Left lung (tissue), 10 donors: ENCODE measurements around the gene CNTN5. TPM values are rescaled to one million over a fixed set of nuclear protein-coding genes. Genes with fewer than 3 reads are reported as not detected.

ENCODE experiments used
- ATAC-seq: fragments of 200-7000 bp; cut with Tn5 transposase; one replicate; pipeline ENCODE4 v1.9.1; 2020; ENCODE audit warnings: moderate library complexity
- DNase-seq, 4 donors: peaks; one replicate each; pipeline ENCODE4 v3.0.0-alpha.2; 2013 to 2020
- H3K27ac ChIP-seq, 2 donors: fragments of 200-600 bp; sonication (generic) in 1 of 2; one replicate each; pipeline versions ENCODE4 v1.5.0 to v1.8.0; 2020 to 2021
- H3K27me3 ChIP-seq, 2 donors: fragments of 200-600 bp; sonication (generic) in 1 of 2; one replicate each; pipeline versions ENCODE4 v1.5.0 to v1.8.0; 2020 to 2021
- H3K36me3 ChIP-seq, 2 donors: fragments of 200-600 bp; sonication (generic) in 1 of 2; one replicate each; pipeline versions ENCODE4 v1.5.0 to v1.8.0; 2020 to 2021
- H3K4me1 ChIP-seq, 2 donors: fragments of 200-600 bp; one replicate each; pipeline ENCODE4 v1.8.0; 2021
- H3K4me3 ChIP-seq, 2 donors: fragments of 200-600 bp; sonication (generic) in 1 of 2; one replicate each; pipeline versions ENCODE4 v1.5.0 to v1.8.0; 2020 to 2021; ENCODE audit warnings: mild to moderate bottlenecking in 1 of 2
- H3K9me3 ChIP-seq, 2 donors: fragments of 200-600 bp; sonication (generic) in 1 of 2; one replicate each; pipeline versions ENCODE4 v1.5.0 to v1.8.0; 2020 to 2021
- intact Hi-C, 2 donors: fragments of 100-400 bp; cut with DNase I; formaldehyde crosslinking; loops; one replicate each; pipeline versions ENCODE4 v1.11.2 to v1.14.2; 2022
- polyA plus RNA-seq, 6 donors: library from polyadenylated mRNA; unstranded; fragments of 120-200 nt; gene quantifications; one replicate each; pipeline ENCODE4 v1.2.1, GENCODE V29; 2013; ENCODE audit not compliant: insufficient read length in 6 of 6
- total RNA-seq, 2 donors: library from RNA; stranded (reverse); fragmentation: NEBNext Ultra II Directional; extraction: Animal tissue kit (Norgen Biotek cat#: 25700); gene quantifications; one replicate each; pipeline ENCODE4 v1.2.1, GENCODE V29; 2021
- TF ChIP-seq, protein P1 (sequence below), 2 donors: fragments of 200-600 bp; sonication (generic) in 1 of 2; IDR thresholded peaks; one replicate each; pipeline versions ENCODE4 v1.5.0 to v1.8.0; 2021; ENCODE audit warnings: antibody characterized with exemption in 2 of 2
- donor health status: DM: no; HTN: yes; CAD: no.
- donor health status: DM: no; HTN: no; CAD: no.

The CNTN5 gene
- total and polyA plus RNA-seq, 8 donors, result 0.08 to 0.34 (median 0.24) TPM; not detected in 1

DNA sequence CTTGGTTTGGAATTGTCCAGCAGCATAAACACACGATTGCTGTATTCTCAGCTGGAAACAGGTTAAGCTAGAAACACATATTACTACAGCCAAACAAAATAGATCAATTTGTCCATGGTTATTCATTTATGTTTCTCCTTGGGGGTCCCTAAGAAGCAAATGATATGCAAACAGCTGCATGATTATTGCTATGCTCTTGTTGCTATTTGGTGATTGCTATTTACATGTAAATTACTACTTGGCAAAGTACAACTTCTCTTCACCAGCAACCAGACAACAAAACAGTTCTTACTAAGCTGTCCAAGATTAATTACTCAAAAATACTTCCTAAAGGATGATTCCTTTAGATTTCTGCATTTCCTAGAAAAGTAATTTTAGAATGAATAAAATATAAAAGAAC is 1098.4 kb downstream of the CNTN5 start:
- DNase-seq (no peak), ATAC-seq (no peak)
- intact Hi-C loops, result no loop called here
- no peak overlapping the region for H3K27ac ChIP-seq
- H3K9me3 ChIP-seq, result no peaks in the 10 kb centered on the region
- TF ChIP-seq, protein P1, sequence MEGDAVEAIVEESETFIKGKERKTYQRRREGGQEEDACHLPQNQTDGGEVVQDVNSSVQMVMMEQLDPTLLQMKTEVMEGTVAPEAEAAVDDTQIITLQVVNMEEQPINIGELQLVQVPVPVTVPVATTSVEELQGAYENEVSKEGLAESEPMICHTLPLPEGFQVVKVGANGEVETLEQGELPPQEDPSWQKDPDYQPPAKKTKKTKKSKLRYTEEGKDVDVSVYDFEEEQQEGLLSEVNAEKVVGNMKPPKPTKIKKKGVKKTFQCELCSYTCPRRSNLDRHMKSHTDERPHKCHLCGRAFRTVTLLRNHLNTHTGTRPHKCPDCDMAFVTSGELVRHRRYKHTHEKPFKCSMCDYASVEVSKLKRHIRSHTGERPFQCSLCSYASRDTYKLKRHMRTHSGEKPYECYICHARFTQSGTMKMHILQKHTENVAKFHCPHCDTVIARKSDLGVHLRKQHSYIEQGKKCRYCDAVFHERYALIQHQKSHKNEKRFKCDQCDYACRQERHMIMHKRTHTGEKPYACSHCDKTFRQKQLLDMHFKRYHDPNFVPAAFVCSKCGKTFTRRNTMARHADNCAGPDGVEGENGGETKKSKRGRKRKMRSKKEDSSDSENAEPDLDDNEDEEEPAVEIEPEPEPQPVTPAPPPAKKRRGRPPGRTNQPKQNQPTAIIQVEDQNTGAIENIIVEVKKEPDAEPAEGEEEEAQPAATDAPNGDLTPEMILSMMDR (IDR thresholded peaks at IDR 0.05), result no peak
- H3K4me3 ChIP-seq, result no peak overlapping the region
- no peaks in the 10 kb centered on the region for H3K4me1 ChIP-seq
- no peaks in the 10 kb centered on the region for H3K36me3 ChIP-seq
- H3K27me3 ChIP-seq, result no peaks in the 10 kb centered on the region

DNA sequence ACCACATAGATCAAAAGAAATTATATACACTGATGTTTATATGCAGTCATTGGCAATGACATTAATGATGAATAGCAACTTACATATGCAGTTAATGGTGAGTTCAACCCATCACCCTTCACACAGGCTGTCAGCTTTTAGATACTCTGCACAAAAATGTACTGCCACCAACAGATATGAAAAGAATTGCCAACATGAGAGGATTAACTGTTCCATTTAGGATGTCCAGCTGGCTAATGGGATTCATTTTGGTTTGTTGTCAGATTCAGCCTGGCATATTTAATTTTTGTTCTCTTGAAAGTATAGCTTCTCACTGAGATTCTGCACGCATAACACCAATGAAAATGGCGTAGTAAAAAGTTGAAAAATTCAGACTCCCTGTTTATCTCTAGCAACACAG is 1112.4 kb downstream of the CNTN5 start:
- Histone ChIP-seq H3K36me3 (no peaks in the 10 kb centered on the region), H3K4me1 (no peaks in the 10 kb centered on the region), H3K9me3 (peaks cover 0 to 3% of the 10 kb centered on the region in 2 donors), H3K27ac (no peak overlapping the region), H3K27me3 (no peaks in the 10 kb centered on the region), H3K4me3 (no peak overlapping the region)
- intact Hi-C loops, result no loop called here
- ATAC-seq (no peak), DNase-seq (no peak)
- TF ChIP-seq, protein P1 (IDR thresholded peaks at IDR 0.05), result no peak

DNA sequence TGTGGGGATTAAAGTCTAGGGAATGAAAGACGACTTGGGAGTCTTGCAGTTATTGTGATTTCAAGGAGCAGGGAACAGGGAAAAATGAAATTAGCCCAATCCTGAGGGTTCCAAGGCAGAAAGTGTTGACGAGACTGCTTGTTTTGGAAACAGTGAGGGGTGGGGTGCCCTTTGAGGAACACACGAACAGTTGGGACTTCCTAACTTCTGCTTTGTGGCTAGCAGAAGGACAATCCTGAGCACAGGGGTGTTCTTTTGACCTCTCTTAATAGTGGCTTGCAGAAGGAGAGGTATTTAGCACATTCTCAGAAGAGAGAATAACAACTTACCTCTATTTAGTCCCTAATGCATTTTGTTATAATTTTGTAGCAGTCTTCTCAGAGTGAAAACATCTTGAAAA is 1120.5 kb downstream of the CNTN5 start:
- Histone ChIP-seq H3K4me1 (no peaks in the 10 kb centered on the region), H3K36me3 (no peaks in the 10 kb centered on the region), H3K27ac (no peak overlapping the region), H3K9me3 (no peaks in the 10 kb centered on the region), H3K4me3 (no peak overlapping the region), H3K27me3 (no peaks in the 10 kb centered on the region)
- TF ChIP-seq, protein P1 (IDR thresholded peaks at IDR 0.05), result no peak
- intact Hi-C loops, result no loop called here
- DNase-seq (no peak), ATAC-seq (no peak)

DNA sequence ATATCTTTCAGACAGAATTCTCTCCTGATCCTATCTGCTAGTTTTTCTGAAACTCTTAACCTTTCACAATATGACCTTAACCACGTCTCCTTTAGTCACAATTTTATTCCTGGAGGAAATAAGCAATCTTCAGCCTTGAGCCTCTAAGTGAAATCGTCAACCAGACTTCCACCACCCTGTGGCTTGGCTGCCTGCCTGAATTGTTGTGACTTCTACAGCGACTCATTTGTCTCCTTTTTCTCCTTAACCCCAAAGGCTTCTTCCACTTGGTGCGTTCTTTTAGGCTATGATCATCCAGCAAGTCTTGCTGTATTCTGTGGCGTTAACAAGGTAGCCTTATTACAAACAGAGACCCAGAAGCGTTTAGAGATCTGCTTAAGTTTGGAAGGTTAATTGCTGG is 1131.2 kb downstream of the CNTN5 start:
- DNase-seq, result no peak
- no peak overlapping the region for H3K27ac ChIP-seq
- intact Hi-C loops, result no loop called here

DNA sequence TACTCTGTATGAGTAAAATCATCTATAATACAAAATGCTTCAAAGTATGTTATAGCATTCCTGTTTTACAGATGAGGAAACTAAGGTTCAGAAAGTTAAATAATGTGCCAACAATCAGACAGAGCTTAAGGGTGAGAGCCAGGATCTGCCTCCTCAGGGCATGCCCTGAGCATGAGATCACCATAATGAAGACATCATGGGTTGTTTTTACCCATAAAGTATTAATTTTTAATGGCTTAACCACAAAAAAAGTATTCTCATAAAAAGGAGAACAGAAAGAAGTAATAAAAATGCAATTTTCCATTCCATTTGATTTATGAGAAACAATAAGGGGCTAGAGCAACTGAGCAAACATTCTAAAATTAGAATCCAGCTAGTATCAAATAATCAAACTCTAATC is 1132.0 kb downstream of the CNTN5 start:
- ATAC-seq (no peak), DNase-seq (no peak)
- Histone ChIP-seq H3K27me3 (no peaks in the 10 kb centered on the region), H3K4me3 (no peak overlapping the region), H3K9me3 (peaks cover 0 to 3% of the 10 kb centered on the region in 2 donors), H3K27ac (no peak overlapping the region), H3K4me1 (no peaks in the 10 kb centered on the region), H3K36me3 (no peaks in the 10 kb centered on the region)
- TF ChIP-seq, protein P1 (IDR thresholded peaks at IDR 0.05), result no peak
- intact Hi-C loops, result no loop called here

More for the DNA sequence above, 1131.2 kb downstream of the CNTN5 start:
- Histone ChIP-seq H3K9me3 (peaks cover 0 to 3% of the 10 kb centered on the region in 2 donors), H3K36me3 (no peaks in the 10 kb centered on the region), H3K4me1 (no peaks in the 10 kb centered on the region), H3K27me3 (no peaks in the 10 kb centered on the region), H3K4me3 (no peak overlapping the region)
- no peak for ATAC-seq
- TF ChIP-seq, protein P1 (IDR thresholded peaks at IDR 0.05), result no peak
